GM18511 (cell line): ENCODE data around the gene AK9.

Experiments used
- ATAC-seq: cut with Tn5 transposase; IDR thresholded peaks from one replicate; pipeline ENCODE4 v1.9.1; 2021; ENCODE audit warnings: mild to moderate bottlenecking, moderate library complexity; ENCODE audit not compliant: unreplicated experiment

Gene AK9

DNA sequence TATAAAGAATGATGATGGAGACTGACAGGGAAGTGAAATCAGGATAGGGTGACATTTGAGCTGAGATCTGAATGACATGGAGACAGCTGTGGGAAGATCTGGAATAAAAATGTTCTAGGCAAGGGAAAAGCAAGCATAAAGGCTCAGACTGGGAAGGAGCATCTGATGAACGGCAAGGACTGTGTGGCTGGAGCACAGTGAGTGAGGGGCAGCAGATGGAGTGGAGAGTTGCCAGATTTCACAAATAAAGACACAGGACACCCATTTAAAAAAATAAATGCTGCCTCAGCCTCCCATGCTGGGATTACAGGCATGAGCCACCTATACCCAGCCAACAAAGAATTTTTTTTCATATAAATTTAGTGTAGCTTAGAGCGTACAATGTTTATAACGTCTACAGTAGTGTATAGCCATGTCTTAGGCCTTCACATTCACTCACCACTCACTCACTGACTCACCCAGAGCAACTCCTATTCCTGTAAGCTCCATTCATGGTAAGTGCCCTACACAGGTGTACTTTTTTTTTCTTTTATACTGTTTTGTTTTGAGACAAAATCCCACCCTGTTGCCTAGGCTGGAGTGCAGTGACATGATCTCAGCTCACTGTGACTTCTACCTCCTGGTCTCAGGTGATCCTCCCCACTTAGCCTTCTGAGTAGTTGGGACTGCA, 205.6 kb downstream of the AK9 start:
- ATAC-seq, result no peak

DNA sequence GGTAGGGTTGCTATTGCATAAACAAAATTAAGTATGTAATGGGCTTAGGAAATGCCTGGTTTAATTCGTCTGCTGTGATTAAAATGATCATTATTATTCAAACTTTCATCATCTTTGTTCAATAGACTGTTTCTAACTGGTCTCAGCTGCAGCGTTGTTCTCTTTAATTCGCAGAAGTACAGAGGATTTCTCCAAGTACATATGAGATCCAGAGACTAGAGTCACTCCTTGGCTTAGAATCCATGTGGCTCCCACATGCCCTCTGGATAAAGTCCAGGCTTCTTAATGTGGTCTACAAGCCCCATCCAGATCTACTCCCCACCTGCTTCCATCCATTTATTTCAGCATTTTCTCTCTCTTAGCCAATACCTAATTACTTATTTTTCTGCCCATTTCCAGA, 206.9 kb downstream of the AK9 start:
- ATAC-seq, result no peak

DNA sequence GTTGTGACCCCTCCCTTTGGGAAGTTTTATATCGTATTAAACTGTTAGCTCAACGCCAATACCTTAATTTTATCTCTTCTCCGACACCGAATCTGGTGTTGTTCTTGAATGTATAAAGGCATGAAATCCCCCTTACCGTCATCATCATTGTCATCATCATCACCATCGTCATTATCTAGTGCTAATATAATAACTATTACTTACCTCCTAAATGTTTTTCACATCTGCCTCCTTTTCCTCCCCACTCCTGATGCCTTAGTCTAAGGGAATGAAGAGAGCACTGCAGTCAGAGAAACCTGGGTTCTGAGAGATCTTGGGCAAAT, 207.3 kb downstream of the AK9 start:
- ATAC-seq, result peak; percentile 3

DNA sequence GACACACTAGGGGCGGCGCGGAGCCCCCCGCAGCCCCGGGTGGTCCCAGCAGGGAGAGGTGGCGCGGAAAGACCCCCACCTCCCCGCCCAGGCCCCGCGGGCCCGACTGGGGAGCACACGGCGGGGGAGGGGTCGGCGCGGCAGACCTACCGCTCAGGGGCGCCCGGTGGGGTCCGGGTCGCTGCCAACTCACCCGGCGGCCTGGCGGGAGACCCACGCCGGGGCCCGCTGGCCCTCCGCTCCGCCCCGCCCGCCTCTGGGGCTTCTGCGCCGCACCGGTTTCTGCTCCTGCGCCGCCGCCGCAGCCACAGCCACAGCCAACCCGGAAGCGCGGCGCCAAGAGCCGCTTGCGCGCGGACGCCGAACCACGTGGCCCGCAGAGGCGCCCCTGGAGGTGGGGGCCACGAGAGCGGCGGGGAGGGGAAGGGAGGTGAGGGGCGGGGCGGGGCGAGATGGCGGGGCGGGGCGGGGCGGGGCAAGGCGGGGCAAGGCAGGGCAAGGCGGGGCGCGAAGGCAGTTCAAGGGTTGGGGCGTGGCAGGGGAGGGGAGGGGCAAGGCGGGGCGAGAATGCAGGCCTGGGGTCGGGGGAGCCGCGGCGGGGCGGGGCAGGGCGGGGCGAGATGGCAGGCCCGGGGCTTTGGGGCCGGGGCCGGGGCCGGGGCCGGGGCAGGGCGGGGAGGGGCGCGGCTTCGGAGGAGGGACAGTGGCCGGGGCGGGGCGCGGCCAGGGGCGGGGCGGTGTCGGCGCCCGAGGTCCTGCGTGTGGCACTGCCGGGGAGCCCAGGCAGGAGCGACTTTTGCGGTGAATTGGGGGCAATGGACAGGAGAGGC, 207.9 kb downstream of the AK9 start, which contains the start of gene ZBTB24:
Gene ZBTB24, minus strand, starts transcription at position 315 of the 830 bp plus-strand sequence. CDS start 1,193 bp downstream, outside the sequence.
- ATAC-seq, result peak; percentile 91

DNA sequence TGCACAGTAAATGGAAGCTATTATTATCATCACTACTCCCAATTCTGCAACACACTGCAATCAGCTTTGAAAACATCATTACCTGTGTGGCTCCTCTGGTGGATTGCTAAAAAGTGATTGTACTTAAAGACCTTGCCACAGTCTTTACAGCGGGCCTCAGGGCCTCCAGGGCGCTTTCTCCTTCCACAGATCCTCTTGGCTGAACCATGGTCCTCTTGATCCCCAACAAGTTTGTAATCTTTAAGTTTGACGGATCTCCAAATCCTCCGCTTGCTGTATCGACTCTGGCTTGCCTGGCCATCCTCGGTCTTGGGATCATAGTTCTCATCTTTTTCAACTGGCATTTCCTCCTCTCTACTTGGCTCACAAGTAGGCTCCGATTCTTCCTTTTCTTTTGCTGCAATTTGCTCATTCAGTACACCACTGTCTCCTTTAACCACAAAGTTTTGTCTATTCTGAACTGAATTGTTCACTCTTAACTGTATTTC, 210.0 kb downstream of the AK9 start:
- no peak for ATAC-seq

DNA sequence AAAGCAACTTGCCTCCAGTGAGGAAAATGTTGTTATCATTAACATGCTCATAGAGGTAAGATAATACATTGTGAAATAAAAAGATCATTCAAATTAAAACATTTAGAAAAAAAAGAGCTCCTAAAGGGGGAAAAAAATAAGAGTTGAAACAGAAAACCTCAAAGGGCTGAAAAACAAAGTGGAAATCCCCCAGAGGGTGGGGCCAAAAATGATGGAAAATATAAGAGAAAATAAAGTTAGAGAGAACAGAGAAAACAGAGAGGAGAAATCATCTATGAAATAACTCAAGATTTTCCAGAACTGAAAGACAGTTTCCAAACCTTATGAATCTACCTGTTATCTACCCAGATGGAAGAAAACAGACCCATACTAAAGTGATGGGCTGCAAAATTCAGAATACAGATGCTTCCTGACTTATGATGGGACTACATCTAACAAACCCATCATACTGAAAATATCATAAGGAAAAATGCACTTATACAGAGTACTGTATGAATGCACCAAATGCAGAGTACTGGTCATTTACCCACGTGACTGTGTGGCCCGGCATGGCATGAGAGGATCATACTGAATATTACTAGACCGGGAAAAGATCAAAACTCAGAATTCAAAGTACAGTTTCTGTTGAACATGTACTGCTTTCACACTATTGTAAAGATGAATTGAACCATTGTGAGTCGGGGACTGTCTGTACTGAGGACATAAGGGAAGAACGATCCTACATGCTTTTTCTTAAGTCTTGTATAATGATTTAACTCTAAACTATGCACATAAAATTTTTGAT, 212.0 kb downstream of the AK9 start:
- ATAC-seq, result no peak

DNA sequence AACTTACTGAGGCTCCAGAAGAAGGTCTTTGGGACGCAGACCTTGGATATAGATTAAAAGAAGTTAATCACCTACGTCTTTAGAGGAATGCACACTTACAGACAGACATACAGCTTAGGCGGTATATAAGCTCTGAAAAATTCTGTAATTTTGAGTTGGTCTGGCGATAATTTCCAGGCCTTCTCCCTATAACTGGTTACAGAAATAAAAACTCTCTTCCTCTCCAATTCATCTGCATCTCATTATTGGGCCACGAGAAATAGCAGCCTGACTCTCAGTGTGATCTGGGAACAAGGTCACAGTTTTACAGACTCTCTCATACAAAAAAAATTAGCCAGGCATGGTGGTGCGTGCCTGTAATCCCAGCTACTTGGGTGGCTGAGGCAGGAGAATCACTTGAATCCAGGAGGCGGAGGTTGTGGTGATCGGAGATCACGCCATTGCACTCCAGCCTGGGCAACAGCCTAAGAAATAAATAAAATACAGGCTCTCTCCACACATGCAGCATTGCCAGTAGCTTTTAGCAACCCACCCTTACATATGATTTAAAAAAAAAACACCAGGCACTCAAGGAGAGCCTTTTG, 212.7 kb downstream of the AK9 start:
- ATAC-seq, result no peak

DNA sequence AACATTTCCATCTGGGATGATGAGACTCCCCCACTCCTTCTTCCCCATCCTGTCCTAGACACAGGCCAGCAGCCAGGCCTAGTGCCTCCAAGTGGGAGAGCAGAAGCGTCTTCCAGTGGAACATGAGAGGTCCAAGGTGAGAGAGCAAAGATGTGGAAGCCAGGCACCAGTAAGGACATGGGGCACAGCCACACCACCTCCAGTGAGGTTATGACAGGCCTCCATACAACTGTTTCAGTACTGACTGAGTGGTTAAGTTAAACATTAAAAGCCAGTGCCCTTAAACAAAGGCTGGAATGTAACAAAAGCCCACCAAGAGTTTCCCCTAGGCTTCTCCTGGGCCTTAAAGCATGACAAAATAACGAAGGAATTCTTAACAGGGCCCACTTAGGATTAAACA, 213.3 kb downstream of the AK9 start:
- ATAC-seq, result peak; percentile 67

DNA sequence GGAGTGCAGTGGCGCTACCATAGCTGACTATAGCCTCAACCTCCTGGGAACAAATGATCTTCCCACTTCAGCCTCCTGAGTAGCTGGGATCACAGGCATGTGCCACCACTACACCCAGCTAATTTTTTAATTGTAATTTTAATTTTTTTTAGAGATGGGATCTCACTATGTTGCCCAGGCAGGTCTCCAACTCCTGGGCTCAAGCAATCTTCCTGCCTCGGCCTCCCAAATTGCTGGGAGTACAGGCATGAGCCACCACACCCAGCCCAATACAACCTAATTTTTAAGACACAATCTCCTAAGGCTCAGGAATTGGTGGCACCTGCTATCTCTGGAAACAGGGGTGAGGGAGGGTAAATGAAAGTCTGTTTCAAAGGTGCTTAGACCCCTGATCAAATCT, 213.8 kb downstream of the AK9 start:
- ATAC-seq, result no peak

DNA sequence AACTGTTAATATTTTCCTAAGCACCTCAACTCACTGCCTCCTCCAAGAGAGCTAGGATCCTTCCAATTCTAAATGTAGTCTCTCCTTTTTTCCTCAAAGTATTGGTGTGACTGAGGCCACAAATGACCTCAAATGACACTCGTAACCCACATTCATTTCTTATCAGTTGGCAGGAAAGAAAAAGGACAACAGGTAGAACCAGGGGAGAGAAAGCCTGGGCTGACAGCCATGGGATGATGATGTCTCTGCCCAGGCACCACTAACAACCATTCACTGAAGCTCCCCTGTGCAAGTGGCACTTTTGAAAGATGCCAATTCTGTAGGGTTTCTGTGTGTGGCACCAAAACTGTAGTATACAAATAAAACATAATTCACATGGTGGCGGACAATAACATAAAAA, 215.4 kb downstream of the AK9 start:
- no peak for ATAC-seq

DNA sequence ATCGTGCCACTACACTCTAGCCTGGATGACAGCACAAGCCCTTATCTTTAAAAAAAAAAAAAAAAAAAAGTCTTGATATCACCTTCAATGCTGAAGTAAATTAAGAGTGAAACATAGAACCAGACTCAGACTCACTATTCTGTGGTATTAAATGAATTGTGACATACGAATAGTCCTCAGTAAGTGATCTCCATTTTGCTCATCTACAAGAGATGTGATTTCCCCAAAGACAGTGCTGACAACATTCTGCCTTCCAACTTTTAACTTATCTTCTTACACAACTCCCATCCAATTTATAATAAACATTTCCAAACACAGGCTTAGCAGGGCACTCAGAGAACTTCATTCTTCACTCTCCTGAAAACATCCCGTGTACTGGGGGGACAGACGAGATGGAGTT, 216.0 kb downstream of the AK9 start:
- ATAC-seq, result no peak

DNA sequence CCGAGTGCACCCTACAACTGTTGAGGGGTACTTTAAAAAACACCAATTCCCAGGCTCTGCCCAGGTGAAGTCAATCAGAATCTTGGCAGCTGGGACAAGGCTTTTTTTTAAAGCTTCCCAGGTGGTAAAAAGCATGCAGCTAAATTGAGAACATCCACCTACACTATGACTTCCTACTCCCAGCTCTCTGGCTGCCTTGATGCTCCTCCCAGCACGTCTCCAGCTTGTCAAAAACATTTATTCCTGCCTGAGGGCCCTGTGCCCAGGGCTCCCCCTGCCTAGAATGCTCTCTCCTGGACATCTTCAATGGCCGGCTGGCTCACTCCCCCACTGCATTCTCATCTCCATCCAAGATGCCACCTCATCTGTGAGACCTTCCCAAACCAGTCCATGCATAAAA, 217.9 kb downstream of the AK9 start:
- ATAC-seq, result no peak

DNA sequence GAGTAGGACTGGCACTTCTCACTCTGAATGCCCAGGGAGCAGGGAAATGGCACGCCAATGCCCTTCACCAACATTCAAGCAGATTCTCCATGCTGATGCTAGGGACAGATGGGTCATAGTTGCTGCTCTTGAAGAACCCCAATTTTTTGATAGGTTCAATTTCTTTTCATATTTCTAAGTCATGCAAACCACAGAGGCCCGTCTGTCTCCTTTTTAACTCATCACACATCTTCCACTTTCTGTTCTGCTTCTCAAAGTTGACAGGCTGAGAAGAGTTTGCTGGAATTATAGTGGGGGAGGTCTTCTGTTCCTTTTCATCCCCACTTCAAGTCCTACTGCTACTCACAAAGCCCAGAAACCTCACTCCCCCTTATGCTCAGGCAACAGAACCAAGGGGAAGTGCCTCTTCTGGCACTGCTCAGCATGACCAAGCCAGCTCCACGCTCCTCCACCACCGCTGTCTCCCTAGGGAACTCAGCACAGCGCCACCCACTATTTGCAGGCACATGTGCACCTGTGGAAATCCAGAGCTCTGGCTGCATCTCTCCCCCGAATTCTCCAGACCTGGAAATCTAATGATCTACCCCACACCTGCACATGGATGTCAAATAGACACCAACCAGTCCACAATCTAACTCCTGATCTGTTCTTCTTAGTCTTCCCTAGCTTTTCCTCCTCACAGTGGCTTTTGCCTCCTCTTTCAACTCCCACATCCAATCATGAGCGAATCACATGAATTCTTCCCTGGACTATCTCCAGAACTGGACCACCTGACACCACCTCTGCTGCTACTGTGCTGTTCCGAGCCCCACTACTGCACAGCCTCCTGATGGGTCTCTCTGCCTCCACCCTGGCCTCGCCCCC, 218.6 kb downstream of the AK9 start:
- peak; percentile 72 for ATAC-seq

DNA sequence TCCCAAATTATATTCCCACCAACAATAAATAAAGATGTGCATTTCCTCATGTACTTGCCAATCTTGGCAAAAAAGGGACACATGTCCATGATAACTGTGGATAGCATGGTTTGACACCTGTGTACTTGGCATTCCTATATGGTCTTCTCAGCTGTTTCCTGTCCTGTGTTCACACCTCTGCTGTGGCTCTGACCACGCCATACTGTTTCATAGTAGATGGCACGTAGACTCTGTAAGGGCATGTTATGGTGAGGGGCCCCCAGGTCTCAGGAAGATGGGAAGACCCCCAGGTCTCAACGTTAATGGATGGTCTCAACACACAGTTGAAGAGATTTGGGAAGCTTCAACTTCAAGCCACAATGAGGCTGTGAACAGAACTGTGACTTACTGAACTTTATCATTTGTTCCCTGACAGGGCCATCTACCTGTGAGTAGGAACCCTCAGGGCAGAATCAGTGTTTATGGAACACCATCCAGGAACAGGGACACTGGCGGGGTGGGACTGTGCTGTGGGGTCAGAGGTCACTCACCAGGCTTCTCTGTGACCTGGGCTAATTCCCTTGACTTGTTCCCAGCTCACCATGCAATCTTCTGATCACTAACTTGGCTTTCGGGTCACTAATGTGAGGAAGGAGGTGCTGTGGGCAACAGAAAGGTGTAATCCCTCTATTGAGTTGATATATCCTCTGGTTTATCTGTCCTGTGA, 219.7 kb downstream of the AK9 start:
- no peak for ATAC-seq

DNA sequence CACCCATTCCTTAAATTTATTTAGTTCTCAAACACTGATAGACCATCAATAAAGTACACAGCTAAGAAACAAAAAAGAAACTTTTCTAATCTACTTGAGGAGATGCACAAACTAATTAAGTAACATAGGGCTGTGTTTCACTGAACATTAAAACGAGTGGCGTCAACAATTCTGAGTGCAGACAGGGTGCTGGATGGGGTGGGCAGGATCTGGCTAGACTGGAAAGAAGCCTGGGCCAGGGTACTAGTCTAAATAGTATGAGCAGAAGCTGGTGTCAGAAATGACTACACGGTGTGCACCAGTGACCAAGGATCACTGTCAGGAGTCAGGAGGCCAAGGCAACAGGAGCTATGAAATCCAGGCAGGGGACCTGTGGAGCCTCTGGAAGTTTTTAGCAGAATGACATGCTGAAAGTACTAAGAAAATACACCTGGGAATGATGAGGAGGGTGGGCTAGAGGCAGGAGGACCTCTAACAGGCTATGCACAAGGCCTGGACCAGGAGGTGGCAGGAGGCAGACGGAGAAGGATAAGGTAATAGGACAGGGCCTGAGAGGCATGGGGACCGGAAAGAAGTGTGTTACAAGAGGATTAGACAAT, 221.3 kb downstream of the AK9 start:
- ATAC-seq, result no peak

DNA sequence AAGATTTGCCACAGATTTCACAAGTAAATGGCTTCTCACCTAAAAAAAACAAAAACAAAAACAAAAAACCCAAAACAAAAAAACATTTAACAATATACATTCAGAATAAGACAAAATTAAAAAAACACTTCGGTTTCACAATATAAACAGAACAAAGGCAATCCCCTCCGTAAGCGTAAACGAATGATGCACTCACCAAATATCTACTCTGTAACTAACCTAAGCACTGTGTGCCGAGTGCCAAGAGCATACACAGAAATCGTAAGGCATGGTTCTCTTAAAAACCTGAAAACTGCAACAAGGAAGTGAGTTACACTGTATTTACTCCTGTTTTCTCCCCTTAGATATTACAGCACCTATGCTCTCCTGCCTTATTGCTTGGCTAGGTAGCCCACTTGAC, 223.3 kb downstream of the AK9 start:
- no peak for ATAC-seq

DNA sequence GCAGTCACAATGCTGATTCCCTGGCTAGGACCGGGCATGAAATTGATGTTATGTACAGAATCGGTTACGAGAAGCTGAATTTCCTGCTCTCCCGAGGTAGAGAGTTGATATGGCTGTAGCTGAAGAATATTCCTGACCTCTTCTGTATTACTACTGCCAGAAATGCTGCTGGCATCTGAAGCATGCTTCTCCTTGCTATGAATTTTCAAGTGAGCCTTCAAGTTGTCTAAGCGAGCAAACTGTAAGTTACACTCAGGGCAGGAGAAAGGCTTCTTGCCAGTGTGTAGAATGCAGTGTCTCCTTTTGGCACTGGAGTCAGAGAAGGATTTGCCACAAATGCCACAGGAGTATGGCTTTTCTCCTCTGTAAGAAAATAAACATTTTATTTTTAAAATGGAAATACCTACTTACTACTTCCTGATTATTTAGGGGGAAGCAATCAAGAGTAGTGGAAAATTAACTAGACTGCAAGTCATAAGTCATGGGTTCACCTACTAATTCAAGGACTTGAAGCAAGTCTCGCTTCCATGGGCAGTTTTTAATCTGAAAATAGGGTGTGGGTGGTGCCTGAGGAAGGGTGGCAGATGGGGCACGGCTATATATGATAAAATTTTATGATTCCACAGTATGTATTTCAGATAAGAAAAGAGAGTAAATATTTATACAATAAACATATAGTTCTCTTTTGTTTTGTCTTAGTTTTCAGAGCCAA, 224.6 kb downstream of the AK9 start:
- ATAC-seq, result no peak

DNA sequence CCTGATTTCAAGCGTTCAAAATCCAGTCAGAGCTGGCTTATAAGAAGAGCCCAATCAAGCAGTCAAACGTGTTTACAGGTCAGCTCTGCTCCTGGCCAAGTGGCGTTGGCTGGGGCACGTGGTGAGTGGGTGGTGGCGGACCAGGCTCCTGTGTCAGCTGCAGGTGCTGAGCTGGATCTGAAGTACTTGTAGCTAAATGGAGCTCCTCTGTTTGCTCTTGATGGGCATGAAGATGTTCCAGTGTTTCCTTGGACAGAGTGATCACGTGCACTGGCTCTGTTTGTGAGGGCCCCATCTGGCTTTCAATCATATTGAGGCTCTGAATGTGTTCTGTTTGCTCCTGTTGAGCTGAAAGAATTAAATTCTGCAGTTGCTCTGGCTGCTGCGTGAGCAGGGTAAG, 225.2 kb downstream of the AK9 start:
- ATAC-seq, result no peak
